LNCaP clone FGC (cell line): ENCODE results near the gene PHF2.
"Not testable (repeated sequence)": the region's sequence is repeated elsewhere in the genome, so short reads cannot be mapped to it uniquely, and the experiment has no call there.

Source experiments
- DNase-seq: peaks from one replicate; pipeline ENCODE4 v3.0.0-alpha.2; 2011; ENCODE audit warnings: low read depth
- H3K4me3 ChIP-seq: 2 replicates; pipeline ENCODE4 v1.5.1; 2011; ENCODE audit warnings: mild to moderate bottlenecking, low read depth, low read length, control low read depth
- CTCF ChIP-seq: IDR thresholded peaks from 2 replicates; pipeline ENCODE4 v1.5.1; 2012; ENCODE audit warnings: mild to moderate bottlenecking; ENCODE audit not compliant: control insufficient read depth, insufficient read depth; ENCODE audit errors: extremely low read depth

The PHF2 gene

DNA sequence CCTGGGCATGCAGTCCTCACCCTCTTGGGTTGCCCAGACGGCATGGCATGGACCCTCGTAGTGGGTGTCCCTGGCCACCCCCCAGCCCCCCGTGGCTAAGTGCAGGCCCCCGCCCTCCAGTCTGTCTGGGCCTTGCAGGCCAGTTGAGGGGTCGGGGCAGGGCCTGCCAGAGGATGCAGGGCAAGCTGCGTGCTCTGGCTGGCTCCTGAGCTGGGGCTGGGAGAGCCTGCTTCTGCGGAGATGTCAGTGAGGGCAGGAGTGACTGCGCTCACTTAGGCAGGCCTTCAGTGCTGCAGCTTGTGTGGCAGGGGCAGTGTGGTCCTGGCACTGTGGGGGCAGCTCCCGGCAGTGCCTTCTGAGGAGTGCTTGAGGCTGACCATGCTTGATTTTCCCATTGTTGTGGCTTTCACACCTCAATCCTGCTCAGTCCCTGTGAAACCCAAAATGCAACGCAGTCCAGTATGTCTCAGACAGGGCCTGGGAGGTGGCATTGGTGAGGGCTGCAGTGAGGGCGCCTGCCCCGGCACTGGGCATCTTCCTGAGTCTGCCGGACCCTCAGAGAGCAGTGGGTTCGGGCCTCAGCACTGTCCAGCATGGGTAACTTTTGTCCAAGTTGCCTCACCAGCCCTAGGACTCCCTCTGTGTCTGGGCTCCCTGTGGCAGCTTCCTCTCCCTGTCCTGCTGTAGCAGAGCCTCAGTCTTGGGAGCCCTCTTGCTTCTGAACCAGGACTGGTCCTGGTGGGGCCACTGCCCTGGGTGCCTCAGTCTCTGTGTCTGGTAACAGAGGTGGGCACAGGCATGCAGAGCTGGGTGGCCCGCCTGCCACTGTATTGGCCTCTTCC lies 93.0 kb downstream of the PHF2 start:
- TF ChIP-seq CTCF: no peak
- no peak overlapping the region for H3K4me3 ChIP-seq
- DNase-seq: no peak

GRCh38 chr9:93669958-93670207 lies 93.5 kb downstream of the PHF2 start:
- DNase-seq: no peak
- TF ChIP-seq CTCF: no peak
- no peak overlapping the region for H3K4me3 ChIP-seq

GRCh38 chr9:93670208-93671019 lies 94.0 kb downstream of the PHF2 start:
- H3K4me3 ChIP-seq: no peak overlapping the region
- DNase-seq: no peak
- no peak for TF ChIP-seq CTCF

DNA sequence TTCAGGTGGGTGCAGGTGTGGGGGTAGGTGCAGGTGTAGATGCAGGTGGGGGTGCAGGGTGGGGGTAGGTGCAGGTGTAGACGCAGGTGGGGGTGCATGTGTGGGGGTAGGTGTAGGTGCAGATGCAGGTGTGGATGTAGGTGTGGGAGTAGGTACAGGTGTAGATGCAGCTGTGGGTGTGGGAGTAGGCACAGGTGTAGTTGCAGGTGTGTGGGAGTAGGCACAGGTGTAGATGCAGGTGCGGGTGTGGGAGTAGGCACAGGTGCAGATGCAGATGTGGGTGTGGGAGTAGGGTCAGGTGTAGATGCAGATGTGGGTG lies 94.6 kb downstream of the PHF2 start:
- H3K4me3 ChIP-seq: no peak overlapping the region
- TF ChIP-seq CTCF: no peak
- DNase-seq: no peak

DNA sequence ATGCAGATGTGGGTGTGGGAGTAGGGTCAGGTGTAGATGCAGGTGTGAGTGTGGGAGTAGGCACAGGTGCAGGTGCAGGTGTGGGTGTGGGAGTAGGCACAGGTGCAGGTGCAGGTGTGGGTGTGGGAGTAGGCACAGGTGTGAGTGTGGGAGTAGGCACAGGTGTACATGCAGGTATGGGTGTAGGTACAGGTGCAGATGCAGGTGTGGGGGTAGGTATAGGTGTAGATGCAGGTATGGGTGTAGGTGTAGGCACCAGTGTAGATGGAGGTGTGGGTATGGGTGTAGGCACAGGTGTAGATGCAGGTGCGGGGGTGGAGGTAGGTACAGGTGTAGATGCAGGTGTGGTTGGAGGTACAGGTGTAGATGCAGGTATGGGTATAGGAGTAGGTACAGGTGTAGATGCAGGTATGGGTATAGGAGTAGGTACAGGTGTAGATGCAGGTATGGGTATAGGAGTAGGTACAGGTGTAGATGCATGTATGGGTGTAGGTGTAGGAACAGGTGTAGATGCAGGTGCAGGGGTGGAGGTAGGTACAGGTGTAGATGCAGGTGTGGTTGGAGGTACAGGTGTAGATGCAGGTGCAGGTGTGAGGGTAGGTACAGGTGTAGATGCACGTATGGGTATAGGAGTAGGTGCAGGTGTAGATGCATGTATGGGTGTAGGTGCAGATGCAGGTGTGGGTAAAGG lies 96.1 kb downstream of the PHF2 start:
- not testable (repeated sequence) for H3K4me3 ChIP-seq, DNase-seq

DNA sequence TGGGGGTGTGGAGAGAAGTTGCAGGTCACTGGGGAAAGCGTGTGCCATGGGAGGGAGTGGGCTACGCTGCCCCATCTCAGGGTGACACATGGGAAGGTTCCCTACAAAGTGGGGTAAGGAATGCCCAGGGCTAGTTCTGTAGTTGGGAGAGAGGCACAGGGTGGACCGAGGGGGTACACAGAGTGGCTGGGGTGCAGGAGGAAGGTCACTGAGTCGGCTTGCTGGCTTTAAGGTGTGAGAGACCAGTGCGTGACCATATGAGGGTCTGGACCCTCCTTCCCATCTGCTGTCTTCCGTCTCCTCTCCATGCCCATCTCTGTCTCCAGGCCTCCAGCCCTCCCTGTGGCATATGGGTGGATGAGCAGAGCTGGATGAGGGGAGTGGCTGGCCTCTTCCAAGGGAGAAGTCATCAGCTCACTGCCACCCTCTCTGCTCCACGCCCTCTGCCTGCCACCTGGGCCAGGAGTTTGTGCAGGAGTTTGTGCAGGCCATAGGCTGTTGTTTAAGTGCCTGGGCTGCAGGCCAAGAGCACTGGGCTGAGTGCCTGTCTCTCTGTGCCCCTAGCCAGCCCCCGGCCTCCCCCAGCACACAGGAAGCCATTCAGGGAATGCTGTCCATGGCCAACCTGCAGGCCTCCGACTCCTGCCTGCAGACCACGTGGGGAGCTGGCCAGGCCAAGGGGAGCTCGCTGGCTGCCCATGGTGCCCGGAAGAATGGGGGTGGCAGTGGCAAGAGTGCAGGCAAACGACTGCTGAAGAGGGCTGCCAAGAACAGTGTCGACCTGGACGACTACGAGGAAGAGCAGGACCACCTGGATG lies 96.8 kb downstream of the PHF2 start:
- H3K4me3 ChIP-seq: no peak overlapping the region
- DNase-seq: no peak
- no peak for TF ChIP-seq CTCF
